Subcutaneous adipose tissue (tissue), 4 donors: ENCODE results near the gene CFAP299. TPM values are rescaled to one million over a fixed set of nuclear protein-coding genes. Genes with fewer than 3 reads are reported as not detected.

ENCODE experiments used
- total RNA-seq, 4 donors: library from RNA; depleted of rRNA; stranded (reverse); fragments of >200 nt; gene quantifications; one replicate each; pipeline ENCODE4 v1.1.0, GENCODE V29; 2016
- TF ChIP-seq, protein P1 (sequence below): fragments of 450-650 bp; IDR thresholded peaks from one replicate; pipeline ENCODE4 v1.5.1; 2016; ENCODE audit warnings: low read depth, mild to moderate bottlenecking, control low read depth, antibody characterized with exemption, moderate library complexity

CFAP299 gene
- total RNA-seq, 4 donors from 2014 or later: not detected

DNA sequence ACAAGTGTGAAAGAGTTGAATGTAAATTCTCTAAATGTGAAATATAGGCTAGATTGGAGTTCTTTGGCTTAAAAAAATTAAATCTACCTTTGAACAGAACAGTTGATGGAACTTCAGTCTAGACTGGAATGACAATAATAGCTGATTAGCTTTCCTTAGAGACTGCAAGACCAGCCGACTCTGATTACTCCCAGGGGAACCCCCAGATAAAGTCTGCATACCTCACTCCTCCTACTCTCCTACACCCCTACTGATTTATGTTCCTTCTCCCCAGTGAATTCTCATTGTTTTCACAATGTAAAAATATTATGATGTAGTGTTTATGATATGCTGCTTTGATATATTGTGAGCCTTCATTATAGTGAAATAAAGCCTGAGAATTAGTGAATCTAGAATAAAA, 241.3 kb downstream of the CFAP299 start:
- TF ChIP-seq, protein P1, sequence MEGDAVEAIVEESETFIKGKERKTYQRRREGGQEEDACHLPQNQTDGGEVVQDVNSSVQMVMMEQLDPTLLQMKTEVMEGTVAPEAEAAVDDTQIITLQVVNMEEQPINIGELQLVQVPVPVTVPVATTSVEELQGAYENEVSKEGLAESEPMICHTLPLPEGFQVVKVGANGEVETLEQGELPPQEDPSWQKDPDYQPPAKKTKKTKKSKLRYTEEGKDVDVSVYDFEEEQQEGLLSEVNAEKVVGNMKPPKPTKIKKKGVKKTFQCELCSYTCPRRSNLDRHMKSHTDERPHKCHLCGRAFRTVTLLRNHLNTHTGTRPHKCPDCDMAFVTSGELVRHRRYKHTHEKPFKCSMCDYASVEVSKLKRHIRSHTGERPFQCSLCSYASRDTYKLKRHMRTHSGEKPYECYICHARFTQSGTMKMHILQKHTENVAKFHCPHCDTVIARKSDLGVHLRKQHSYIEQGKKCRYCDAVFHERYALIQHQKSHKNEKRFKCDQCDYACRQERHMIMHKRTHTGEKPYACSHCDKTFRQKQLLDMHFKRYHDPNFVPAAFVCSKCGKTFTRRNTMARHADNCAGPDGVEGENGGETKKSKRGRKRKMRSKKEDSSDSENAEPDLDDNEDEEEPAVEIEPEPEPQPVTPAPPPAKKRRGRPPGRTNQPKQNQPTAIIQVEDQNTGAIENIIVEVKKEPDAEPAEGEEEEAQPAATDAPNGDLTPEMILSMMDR: no peak

DNA sequence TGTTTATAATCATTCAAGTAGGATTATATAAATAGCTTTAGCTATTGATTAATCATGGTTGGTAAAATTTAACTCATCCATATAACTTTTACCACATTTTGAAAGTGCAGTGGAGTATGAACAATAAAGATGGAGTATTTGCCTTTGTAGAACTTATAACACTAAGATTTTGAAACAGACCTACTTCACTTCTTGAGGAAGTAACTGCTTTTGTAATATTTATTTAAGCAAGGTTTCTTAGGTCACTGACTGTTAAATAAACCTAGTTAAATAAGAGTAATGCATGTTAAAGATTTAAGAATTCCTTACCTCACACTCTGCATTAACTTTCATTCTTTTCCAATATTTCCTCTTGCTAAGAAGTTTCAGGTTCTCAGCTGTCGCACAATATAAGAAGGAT, 242.5 kb downstream of the CFAP299 start:
- TF ChIP-seq, protein P1: no peak

DNA sequence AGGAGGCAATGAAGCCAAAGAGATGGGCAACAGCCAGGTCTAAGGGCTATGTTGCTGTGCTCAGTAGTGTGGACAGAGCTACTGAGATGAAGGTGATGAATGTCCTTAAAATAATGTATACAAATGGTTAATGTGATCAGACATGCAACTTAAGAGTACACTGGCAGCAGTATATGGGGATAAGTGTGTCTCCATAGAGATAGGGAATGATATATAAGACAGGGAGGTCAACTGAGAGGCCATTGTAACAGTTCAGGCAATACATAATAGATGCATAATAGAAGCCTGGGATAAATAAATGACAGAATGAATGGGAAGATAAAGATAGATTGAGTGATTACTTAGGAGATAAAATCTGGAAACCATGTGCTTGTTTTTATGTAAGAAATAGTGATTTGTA, 250.0 kb downstream of the CFAP299 start:
- TF ChIP-seq, protein P1: no peak

DNA sequence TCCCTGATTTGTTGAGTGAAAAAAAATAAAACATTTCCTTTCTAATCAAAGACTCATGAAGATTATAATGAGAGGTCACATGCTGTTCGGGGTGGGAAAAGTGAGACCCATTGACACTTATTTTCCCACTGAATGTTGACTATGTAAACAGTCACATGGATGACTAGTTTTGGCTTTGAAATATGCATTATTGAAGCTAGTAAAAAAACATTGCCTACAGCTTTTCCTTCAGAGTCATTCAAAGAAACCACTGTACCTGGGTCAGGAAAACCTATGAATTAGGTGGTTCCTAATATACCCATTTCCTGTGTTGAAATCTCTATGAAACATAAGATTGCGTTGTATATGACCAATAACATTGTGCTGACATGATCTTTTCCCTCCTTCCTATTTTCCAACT, 251.2 kb downstream of the CFAP299 start:
- TF ChIP-seq, protein P1: no peak

DNA sequence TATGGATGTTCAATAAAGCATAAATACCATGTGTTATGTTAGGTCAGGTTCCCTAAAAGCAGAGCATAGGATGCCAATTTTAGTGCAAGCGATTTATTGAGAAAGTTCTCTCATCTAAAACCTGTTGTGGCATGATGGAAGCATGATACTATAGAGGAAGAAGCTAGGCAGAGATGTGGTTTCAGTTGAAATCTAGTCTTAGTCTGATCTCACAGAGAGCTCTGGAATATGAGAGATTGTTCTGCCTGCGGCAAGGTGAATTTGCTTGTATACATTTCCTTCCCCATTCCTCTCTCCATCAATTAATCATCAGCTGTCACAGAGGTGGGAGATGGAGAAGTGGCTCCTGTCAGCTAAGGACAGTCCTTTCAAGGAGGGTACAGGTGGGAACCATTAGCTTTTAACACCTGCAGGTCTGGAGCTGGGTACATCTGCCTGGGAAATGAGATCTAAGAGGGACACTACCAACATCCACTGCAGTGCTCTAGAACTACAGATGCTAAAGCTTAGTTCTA, 252.4 kb downstream of the CFAP299 start:
- TF ChIP-seq, protein P1: no peak

DNA sequence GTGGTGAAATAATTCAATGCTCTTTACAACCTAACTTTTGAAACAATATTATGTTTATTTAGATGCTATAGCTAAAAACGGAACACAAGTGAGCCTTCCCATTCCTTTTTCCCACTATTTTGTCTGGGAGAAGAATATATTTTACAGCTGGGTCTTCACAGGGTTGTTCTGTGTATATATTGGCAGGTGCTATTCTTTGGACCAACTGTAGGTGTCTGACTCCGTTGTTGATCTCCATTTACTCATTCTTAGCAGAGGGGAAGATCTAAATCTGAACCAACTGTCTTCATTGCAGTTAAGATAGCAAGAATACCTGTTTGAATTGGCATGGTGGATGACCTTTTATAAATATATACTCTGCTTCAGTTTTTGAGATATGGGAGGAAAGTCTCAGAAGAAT, 257.4 kb downstream of the CFAP299 start:
- TF ChIP-seq, protein P1: no peak

DNA sequence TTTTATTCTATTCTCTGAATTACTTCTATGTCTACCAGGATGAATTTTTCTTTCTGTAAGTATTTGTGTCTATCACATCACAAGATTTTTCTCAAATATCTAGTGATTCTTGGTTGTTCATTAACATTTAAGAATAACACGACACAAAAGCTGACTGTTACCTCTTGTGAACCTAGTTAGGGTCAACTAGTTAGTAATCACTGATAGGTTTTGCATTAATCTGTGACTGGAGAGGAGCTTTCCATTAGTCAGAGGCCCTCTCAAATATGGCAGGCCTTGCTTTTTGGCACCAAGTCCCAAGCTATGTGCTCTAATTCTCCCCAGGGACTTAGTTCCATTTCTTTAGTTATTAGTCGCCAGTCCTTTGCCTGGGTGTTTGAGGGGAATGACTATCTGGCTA, 259.2 kb downstream of the CFAP299 start:
- TF ChIP-seq, protein P1: no peak
